Lower lobe of right lung (tissue), 2 donors: ENCODE data around the gene PGBD2. TPM values are rescaled to one million over a fixed set of nuclear protein-coding genes. Genes with fewer than 3 reads are reported as not detected.

ENCODE experiments used
- ATAC-seq, 2 donors: fragments of 200-7000 bp; cut with Tn5 transposase; one replicate each; pipeline ENCODE4 v1.9.1; 2020 to 2022; ENCODE audit warnings: mild to moderate bottlenecking in 2 of 2, moderate library complexity in 2 of 2
- DNase-seq: peaks from one replicate; pipeline ENCODE4 v3.0.0-alpha.2; 2020
- H3K27ac ChIP-seq: fragments of 200-600 bp; one replicate; pipeline ENCODE4 v1.8.0; 2022
- H3K27me3 ChIP-seq: fragments of 200-600 bp; one replicate; pipeline ENCODE4 v1.8.0; 2022; ENCODE audit warnings: low read depth
- H3K36me3 ChIP-seq: fragments of 200-600 bp; one replicate; pipeline ENCODE4 v1.8.0; 2022; ENCODE audit warnings: mild to moderate bottlenecking
- H3K4me1 ChIP-seq: fragments of 200-600 bp; one replicate; pipeline ENCODE4 v1.8.0; 2022
- H3K4me3 ChIP-seq: fragments of 200-600 bp; one replicate; pipeline ENCODE4 v1.8.0; 2022; ENCODE audit warnings: mild to moderate bottlenecking
- H3K9me3 ChIP-seq: fragments of 200-600 bp; one replicate; pipeline ENCODE4 v1.8.0; 2022
- intact Hi-C: fragments of 100-400 bp; cut with DNase I; formaldehyde crosslinking; loops from one replicate; pipeline ENCODE4 v1.11.0; 2022
- total RNA-seq: library from RNA; stranded (reverse); fragmentation: NEBNext Ultra II Directional; extraction: Animal tissue kit (Norgen Biotek cat#: 25700); gene quantifications from one replicate; pipeline ENCODE4 v1.2.1, GENCODE V29; 2021
- TF ChIP-seq, protein P1 (sequence below): fragments of 200-600 bp; IDR thresholded peaks from one replicate; pipeline ENCODE4 v1.8.0; 2022; ENCODE audit warnings: antibody characterized with exemption, mild to moderate bottlenecking
- donor health status: DM: no; HTN: yes; CAD: no; lungs with severe emphysema.

PGBD2 gene
- total RNA-seq, 1 donor from 2014 or later: 9.1 TPM

DNA sequence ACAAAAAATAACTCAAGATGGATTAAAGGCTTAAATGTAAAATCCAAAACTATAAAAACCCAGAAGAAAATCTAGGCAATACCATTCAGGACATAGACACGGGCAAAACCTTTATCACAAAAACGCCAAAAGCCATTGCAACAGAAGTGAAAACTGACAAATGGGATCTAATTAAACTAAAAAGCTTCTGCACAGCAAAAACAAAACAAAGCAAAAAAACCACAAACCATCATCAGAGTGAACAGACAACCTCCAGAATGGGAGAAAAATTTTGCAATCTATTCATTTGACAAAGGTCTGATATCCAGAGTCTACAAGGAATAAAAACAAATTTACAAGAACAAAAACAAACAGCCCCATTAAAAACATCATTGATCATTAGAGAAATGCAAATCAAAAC lies 4.5 kb upstream of the PGBD2 start:
- intact Hi-C loops: no loop called here
- no peaks in the 10 kb centered on the region for H3K9me3 ChIP-seq
- no peak overlapping the region for H3K27ac ChIP-seq
- no peak for DNase-seq
- H3K4me3 ChIP-seq: no peak overlapping the region
- peaks cover 8% of the 10 kb centered on the region for H3K4me1 ChIP-seq
- no peaks in the 10 kb centered on the region for H3K36me3 ChIP-seq
- ATAC-seq: no peak
- TF ChIP-seq, protein P1, sequence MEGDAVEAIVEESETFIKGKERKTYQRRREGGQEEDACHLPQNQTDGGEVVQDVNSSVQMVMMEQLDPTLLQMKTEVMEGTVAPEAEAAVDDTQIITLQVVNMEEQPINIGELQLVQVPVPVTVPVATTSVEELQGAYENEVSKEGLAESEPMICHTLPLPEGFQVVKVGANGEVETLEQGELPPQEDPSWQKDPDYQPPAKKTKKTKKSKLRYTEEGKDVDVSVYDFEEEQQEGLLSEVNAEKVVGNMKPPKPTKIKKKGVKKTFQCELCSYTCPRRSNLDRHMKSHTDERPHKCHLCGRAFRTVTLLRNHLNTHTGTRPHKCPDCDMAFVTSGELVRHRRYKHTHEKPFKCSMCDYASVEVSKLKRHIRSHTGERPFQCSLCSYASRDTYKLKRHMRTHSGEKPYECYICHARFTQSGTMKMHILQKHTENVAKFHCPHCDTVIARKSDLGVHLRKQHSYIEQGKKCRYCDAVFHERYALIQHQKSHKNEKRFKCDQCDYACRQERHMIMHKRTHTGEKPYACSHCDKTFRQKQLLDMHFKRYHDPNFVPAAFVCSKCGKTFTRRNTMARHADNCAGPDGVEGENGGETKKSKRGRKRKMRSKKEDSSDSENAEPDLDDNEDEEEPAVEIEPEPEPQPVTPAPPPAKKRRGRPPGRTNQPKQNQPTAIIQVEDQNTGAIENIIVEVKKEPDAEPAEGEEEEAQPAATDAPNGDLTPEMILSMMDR: no peak
- H3K27me3 ChIP-seq: peaks cover 10% of the 10 kb centered on the region

DNA sequence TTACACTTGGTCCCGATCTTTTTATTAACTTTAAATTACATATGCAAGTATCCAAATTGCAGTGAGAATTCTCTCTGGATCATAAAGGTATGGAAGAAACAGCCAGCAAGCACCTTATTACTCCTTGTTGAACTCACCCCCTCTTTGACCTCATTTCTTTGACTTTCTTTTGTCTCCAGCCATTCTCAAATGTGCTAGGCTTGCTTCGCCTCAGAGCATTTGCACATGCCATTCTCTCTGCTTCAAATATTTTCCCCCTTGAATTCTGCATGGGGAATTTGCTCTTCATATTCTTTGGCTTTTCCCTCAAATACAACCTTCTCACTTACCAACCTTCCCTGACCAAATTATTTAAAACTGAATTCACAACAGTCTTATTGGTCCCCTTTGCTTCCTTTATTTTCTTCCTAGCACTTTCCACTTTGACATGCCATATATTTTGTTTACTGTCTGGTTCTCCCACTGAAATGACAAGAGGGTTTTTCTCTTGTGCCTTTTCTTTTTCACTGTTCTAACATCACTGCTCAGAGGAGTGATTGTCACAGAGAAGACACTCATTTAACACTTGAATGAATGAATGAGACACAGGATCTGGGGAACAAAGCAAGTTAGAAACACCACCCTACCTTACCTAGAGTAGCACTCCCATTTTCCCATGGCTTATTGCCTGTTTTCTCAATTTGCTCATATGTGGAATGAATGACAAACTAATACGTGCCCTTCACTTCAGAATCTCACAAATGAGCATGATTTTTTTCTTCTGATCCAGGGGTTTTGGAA lies 1.4 kb upstream of the PGBD2 start:
- Histone ChIP-seq H3K36me3 (no peaks in the 10 kb centered on the region), H3K27ac (no peak overlapping the region), H3K9me3 (no peaks in the 10 kb centered on the region), H3K27me3 (no peaks in the 10 kb centered on the region), H3K4me1 (peaks cover 16% of the 10 kb centered on the region), H3K4me3 (no peak overlapping the region)
- ATAC-seq (no peak), DNase-seq (no peak)
- TF ChIP-seq, protein P1: no peak
- intact Hi-C loops: no loop called here

DNA sequence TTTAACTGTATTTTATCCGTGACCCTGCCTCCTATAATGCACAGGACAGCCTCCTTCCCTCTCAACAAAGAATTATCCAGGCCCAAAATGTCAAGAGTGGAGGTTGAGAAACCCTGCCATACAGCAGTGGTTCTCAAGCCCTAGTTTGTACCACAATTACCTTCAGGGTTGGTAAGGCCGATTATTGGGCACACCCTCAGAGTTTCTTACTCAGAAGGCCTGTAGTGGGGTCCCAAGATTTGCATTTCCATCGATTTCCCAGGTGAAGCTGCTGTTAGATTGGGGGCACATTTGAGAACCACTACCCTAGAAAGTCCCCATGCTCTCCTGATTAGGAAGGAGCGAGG lies 400 bp upstream of the PGBD2 start:
- intact Hi-C loops: no loop called here
- TF ChIP-seq, protein P1: no peak
- ATAC-seq (no peak), DNase-seq (no peak)
- H3K36me3 ChIP-seq: no peaks in the 10 kb centered on the region
- peak overlapping the region; percentile 77 for H3K4me3 ChIP-seq
- no peaks in the 10 kb centered on the region for H3K27me3 ChIP-seq
- H3K9me3 ChIP-seq: no peaks in the 10 kb centered on the region
- H3K27ac ChIP-seq: peak overlapping the region; percentile 96
- H3K4me1 ChIP-seq: peaks cover 16% of the 10 kb centered on the region

DNA sequence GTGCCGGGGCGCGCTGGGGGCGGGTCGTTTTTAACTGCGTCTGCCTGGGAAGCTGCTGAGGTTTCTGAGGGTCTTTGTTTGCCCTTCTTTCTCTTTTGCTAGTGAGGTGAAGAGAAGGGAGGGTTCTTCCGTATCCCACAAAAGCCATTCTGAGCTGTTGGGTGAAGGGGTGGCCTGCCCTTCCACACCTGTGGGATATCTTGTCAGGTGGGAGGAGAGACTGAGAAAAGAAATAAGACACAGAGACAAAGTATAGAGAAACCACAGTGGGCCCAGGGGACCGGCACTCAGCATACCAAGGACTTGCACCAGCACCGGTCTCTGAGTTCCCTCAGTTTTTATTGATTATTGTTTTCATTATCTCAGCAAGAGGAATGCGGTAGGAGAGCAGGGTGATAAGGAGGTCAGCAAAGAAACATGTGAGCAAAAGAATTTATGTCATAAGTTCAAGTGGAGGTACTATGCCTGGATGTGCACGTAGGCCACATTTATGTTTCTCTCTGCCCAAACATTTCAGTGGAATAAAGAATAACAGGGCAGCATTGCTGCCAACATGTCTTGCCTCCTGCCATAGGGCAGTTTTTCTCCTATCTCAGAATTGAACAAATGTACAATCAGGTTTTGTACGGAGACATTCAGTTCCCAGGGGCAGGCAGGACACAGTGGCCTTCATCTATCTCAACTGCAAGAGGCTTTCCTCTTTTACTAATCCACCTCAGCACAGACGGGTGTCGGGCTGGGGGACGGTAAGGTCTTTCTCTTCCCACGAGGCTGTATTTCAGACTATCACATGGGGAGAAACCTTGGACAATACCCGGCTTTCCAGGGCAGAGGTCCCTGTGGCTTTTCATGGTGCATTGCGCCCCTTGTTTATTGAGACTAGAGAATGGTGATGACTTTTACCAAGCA lies 972 bp downstream of the PGBD2 start:
- DNase-seq: no peak
- no peaks in the 10 kb centered on the region for H3K27me3 ChIP-seq
- peak in 1 of 2 donors; percentile 3 for ATAC-seq
- no peaks in the 10 kb centered on the region for H3K36me3 ChIP-seq
- peak overlapping the region; percentile 96 for H3K27ac ChIP-seq
- peak overlapping the region; percentile 77 for H3K4me3 ChIP-seq
- TF ChIP-seq, protein P1: no peak
- no peaks in the 10 kb centered on the region for H3K9me3 ChIP-seq
- intact Hi-C loops: no loop called here
- H3K4me1 ChIP-seq: peaks cover 16% of the 10 kb centered on the region

DNA sequence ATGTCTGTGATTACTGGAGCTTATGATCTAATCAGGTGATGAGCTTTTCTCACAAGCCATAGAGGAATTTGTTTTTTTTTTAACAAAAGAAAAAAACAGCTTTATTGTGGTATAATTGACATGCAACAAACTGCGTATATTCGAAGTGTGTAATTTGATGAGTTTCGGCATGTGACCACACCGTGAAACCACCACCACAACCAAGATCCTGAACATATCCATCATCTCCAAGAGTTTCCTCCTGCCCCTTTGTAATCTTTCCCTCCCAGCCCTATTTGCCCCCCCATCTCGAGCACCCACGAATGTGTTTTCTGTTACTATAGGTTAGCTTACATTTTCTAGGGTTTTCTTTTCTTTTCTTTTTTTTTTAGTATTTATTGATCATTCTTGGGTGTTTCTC lies 4.7 kb downstream of the PGBD2 start:
- intact Hi-C loops: no loop called here
- ATAC-seq (no peak), DNase-seq (no peak)
- H3K9me3 ChIP-seq: no peaks in the 10 kb centered on the region
- peaks cover 22% of the 10 kb centered on the region for H3K36me3 ChIP-seq
- no peak overlapping the region for H3K27ac ChIP-seq
- H3K4me3 ChIP-seq: no peak overlapping the region
- no peaks in the 10 kb centered on the region for H3K27me3 ChIP-seq
- TF ChIP-seq, protein P1: no peak
- H3K4me1 ChIP-seq: peaks cover 9% of the 10 kb centered on the region
